Naive B cell (primary cell): ENCODE data around the gene DYNLT5. TPM values are rescaled to one million over a fixed set of nuclear protein-coding genes. Genes with fewer than 3 reads are reported as not detected.

Source experiments
- ATAC-seq, 2 donors: fragments of 150-1000 bp; cut with Tn5 transposase; 2 replicates each; pipeline ENCODE4 v1.10.0; 2021; ENCODE audit warnings: low read depth in 2 of 2, mild to moderate bottlenecking in 2 of 2, moderate library complexity in 2 of 2
- DNase-seq: peaks from one replicate; pipeline ENCODE4 v3.0.0; 2022
- H3K27ac Mint-ChIP-seq, 6 donors: one replicate each; pipeline ENCODE4 v1.8.0; 2020 to 2022; ENCODE audit warnings: mild to moderate bottlenecking in 6 of 6, mixed read lengths in 6 of 6, moderate library complexity in 5 of 6, inconsistent platforms in 2 of 6
- H3K27me3 Mint-ChIP-seq, 3 donors: one replicate each; pipeline ENCODE4 v1.8.0; 2021 to 2022; ENCODE audit warnings: mixed read lengths in 3 of 3, mild to moderate bottlenecking in 1 of 3
- H3K36me3 Mint-ChIP-seq, 2 donors: one replicate each; pipeline ENCODE4 v1.8.0; 2020 to 2022; ENCODE audit warnings: mixed read lengths in 2 of 2, inconsistent platforms in 1 of 2, mild to moderate bottlenecking in 1 of 2
- H3K4me1 Mint-ChIP-seq, 3 donors: one replicate each; pipeline ENCODE4 v1.8.0; 2020 to 2022; ENCODE audit warnings: mixed read lengths in 3 of 3, inconsistent platforms in 1 of 3, mild to moderate bottlenecking in 1 of 3, moderate library complexity in 1 of 3
- H3K4me3 Mint-ChIP-seq, 8 donors: one replicate each; pipeline ENCODE4 v1.8.0; 2020 to 2022; ENCODE audit warnings: mild to moderate bottlenecking in 8 of 8, mixed read lengths in 8 of 8, moderate library complexity in 8 of 8, inconsistent platforms in 2 of 8
- H3K9me3 Mint-ChIP-seq, 7 donors: one replicate each; pipeline ENCODE4 v1.8.0; 2020 to 2022; ENCODE audit warnings: mixed read lengths in 7 of 7, mild to moderate bottlenecking in 5 of 7, inconsistent platforms in 2 of 7, moderate library complexity in 1 of 7
- polyA plus RNA-seq, 6 donors: library from polyadenylated mRNA; unstranded; fragments of 300-500 nt; fragmentation: Illumina TruSeq; gene quantifications; one replicate each; pipeline ENCODE4 v1.2.3, GENCODE V29; 2021; ENCODE audit warnings: low read depth in 6 of 6

The DYNLT5 gene
- polyA plus RNA-seq, 6 donors from 2014 or later = not detected

DNA sequence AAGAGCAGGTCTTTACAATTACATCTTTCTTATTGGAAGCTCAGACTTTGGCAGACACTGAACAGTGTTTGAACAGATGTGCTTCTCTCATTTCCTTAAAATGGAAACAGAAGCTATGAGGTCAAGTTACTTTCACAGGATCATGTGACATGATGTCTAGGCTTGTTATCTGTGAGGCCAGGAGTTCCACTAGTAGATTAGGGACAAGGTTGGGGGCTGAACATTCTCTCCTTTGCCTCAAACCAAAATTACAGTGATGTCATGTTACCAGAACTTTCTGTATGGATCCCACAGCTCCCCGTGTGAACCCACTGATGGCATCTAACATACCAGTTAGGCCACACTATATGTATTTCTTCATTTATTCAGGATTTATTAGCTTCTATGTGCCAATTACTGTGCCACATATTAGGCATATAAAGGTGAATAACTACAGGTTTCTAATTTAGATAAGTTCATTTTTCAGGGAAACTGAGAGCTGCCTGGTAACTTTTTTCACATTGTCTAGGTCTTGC is 6.0 kb downstream of the DYNLT5 start:
- DNase-seq (peak; percentile 48), ATAC-seq (peak; percentile 93 to 95)
- peaks cover 8 to 10% (median 10%) of the 10 kb centered on the region in 3 donors for H3K4me1 Mint-ChIP-seq
- H3K27me3 Mint-ChIP-seq = peaks cover 1 to 12% (median 5%) of the 10 kb centered on the region in 3 donors
- no peak overlapping the region for H3K4me3 Mint-ChIP-seq
- no peaks in the 10 kb centered on the region for H3K9me3 Mint-ChIP-seq
- peak overlapping the region in 5 of 6 donors; percentile 4 to 57 (median 15) for H3K27ac Mint-ChIP-seq
- H3K36me3 Mint-ChIP-seq = no peaks in the 10 kb centered on the region

GRCh38 chr1:66760506-66760905 is 8.2 kb downstream of the DYNLT5 start:
- Mint-ChIP-seq H3K9me3 (no peaks in the 10 kb centered on the region), H3K27me3 (peaks cover 0 to 17% (median 0%) of the 10 kb centered on the region in 3 donors), H3K27ac (no peak overlapping the region), H3K4me3 (no peak overlapping the region), H3K4me1 (peaks cover 8 to 10% (median 10%) of the 10 kb centered on the region in 3 donors), H3K36me3 (no peaks in the 10 kb centered on the region)
- no peak for ATAC-seq
- DNase-seq = no peak

- Mint-ChIP-seq H3K4me1 (peaks cover 8 to 10% (median 10%) of the 10 kb centered on the region in 3 donors), H3K9me3 (no peaks in the 10 kb centered on the region), H3K36me3 (no peaks in the 10 kb centered on the region), H3K4me3 (no peak overlapping the region), H3K27me3 (peaks cover 0 to 17% (median 0%) of the 10 kb centered on the region in 3 donors), H3K27ac (no peak overlapping the region)
- DNase-seq (no peak), ATAC-seq (no peak)
These were observed 9.0 kb downstream of the DYNLT5 start for GRCh38 chr1:66761221-66761620.

DNA sequence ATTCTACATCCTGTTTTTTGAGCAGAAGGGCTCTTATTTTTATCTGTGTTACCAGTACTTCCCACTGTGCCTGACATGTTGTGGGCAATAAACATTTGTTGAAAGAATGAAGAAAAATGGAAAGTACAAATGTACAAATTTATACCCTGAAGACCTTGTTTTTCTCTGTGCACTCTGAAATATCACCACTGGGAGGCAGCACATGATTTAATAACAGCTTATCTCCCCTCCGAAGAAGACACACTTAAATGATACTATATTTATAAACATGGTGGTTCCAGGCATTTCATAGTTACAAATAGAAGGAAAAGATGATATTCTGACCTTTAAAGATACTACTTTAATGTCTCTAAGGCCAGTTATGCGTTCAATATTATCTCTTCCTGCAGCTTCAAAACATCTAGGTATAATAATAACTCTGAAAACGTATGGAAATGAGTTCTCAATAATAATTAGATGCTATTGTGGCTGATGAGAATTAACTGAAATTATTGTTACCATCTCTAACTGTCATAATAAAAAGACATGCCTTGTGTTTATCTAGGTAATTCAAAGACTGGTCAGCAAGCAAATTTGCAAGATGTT is 12.8 kb downstream of the DYNLT5 start:
- Mint-ChIP-seq H3K4me3 (no peak overlapping the region), H3K9me3 (no peaks in the 10 kb centered on the region), H3K27me3 (peaks cover 0 to 11% (median 0%) of the 10 kb centered on the region in 3 donors), H3K36me3 (no peaks in the 10 kb centered on the region), H3K4me1 (peaks cover 0 to 6% (median 0%) of the 10 kb centered on the region in 3 donors), H3K27ac (no peak overlapping the region)
- ATAC-seq = peak; percentile 47 to 57
- peak; percentile 27 for DNase-seq

GRCh38 chr1:66767626-66768025 is 15.4 kb downstream of the DYNLT5 start:
- no peaks in the 10 kb centered on the region for H3K36me3 Mint-ChIP-seq
- no peak overlapping the region for H3K4me3 Mint-ChIP-seq
- no peak for DNase-seq
- H3K27ac Mint-ChIP-seq = no peak overlapping the region
- H3K27me3 Mint-ChIP-seq = peaks cover 0 to 11% (median 0%) of the 10 kb centered on the region in 3 donors
- H3K4me1 Mint-ChIP-seq = peaks cover 0 to 6% (median 0%) of the 10 kb centered on the region in 3 donors
- ATAC-seq = no peak
- H3K9me3 Mint-ChIP-seq = no peaks in the 10 kb centered on the region

DNA sequence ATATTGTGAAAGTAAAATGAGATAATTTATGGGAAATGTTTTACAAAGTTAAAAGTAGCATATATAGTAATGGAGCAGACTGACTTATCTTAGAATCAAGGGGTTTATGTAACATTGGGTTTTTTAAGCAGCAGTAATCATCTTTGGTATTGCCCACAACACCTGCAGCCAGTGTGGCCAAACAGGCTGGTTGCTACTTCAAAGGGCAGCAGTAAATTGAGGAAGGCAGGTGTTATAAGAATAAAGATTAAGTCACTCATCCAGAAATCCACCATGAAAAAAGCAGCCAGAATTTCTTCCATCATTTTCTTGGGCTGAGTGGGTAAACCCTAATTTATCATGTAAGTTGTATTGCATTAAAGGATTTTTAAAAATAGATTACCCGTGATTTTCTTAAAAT is 16.7 kb downstream of the DYNLT5 start:
- Mint-ChIP-seq H3K36me3 (no peaks in the 10 kb centered on the region), H3K27ac (no peak overlapping the region), H3K4me1 (peaks cover 0 to 6% (median 0%) of the 10 kb centered on the region in 3 donors), H3K27me3 (peaks cover 0 to 4% (median 0%) of the 10 kb centered on the region in 3 donors), H3K4me3 (no peak overlapping the region), H3K9me3 (no peaks in the 10 kb centered on the region)
- ATAC-seq (no peak), DNase-seq (no peak)

DNA sequence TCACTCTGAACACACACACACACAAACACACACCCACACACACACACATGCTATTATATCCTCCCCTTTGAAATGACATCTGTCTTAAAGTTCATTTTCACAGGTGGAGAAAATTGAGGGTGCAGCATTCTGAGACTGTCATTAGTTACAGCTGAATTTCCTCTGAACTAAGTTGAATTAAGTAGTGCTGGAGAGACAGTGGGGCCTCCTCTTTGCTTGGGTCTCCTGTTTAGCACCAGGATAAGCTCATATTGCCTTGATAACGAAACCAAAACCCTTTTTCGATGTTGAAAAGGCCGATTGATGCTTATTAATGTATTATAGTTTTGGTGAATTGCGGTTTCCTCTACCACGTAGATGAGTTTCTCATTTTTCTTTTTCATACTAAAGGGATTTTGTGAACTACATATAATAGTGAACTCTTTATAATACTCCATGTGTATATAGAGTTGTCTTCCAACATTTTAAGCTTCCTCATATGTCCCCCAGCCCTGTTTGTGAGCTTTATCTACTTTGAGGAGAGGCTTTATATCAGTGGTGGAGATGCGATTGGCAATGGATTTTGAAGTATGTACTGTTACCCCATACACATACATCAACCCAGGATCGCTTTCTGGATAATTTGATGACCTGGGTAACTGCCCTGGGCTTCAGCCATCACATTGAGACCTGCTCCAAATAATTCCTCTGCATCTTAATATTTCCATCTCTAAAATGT is 17.4 kb downstream of the DYNLT5 start:
- Mint-ChIP-seq H3K4me3 (no peak overlapping the region), H3K9me3 (no peaks in the 10 kb centered on the region), H3K27ac (no peak overlapping the region), H3K36me3 (no peaks in the 10 kb centered on the region), H3K27me3 (no peaks in the 10 kb centered on the region), H3K4me1 (peaks cover 0 to 6% (median 0%) of the 10 kb centered on the region in 3 donors)
- ATAC-seq (no peak), DNase-seq (no peak)

GRCh38 chr1:66770240-66770639 is 18.0 kb downstream of the DYNLT5 start:
- no peak for ATAC-seq
- no peak overlapping the region for H3K27ac Mint-ChIP-seq
- DNase-seq = no peak
- no peaks in the 10 kb centered on the region for H3K36me3 Mint-ChIP-seq
- H3K4me1 Mint-ChIP-seq = peaks cover 0 to 6% (median 0%) of the 10 kb centered on the region in 3 donors
- H3K9me3 Mint-ChIP-seq = no peaks in the 10 kb centered on the region
- H3K27me3 Mint-ChIP-seq = peaks cover 0 to 2% (median 0%) of the 10 kb centered on the region in 3 donors
- H3K4me3 Mint-ChIP-seq = no peak overlapping the region

DNA sequence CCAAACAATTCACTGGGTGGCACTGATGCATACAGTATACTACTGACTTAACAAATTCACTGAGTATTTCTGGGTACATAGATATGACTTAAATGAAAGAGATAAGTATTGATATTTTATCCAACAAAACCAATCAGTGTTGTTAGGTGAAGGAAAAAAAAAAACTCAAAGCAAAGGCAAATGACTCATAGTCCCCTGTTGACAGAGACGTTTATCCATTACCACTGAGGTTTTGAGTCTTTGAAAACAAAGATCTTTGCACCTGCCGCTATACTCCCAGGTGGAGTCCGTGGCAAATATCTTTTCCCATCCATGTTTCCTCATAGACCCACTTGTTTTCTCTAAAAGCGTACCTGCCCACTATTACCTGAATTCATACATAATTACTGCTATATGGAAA is 18.4 kb downstream of the DYNLT5 start:
- Mint-ChIP-seq H3K4me3 (no peak overlapping the region), H3K36me3 (no peaks in the 10 kb centered on the region), H3K9me3 (no peaks in the 10 kb centered on the region), H3K27ac (no peak overlapping the region), H3K4me1 (peaks cover 0 to 6% (median 0%) of the 10 kb centered on the region in 3 donors), H3K27me3 (peaks cover 0 to 7% (median 4%) of the 10 kb centered on the region in 3 donors)
- no peak for ATAC-seq
- DNase-seq = no peak

DNA sequence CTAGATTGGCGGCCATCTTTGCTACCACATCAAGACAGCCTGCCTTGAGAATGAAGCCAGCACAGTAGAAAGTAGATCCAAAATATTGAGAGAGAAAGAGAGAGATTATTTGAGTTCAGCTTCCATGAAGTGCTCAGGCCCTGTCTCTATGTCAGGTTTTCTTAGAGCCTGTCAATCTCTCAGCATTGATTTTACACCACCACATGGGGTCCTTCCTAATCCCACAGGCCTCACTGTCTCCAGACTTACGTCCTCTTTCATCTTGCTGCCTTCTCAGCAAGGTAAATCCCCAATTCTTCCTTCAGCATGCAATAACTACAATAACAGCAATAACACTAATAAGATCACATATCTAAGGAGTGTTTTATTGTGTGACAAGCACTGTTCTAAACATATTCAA is 21.0 kb downstream of the DYNLT5 start:
- no peaks in the 10 kb centered on the region for H3K9me3 Mint-ChIP-seq

GRCh38 chr1:66774438-66774837 is 22.2 kb downstream of the DYNLT5 start:
- peaks cover 0 to 14% (median 6%) of the 10 kb centered on the region in 3 donors for H3K27me3 Mint-ChIP-seq
- DNase-seq (no peak), ATAC-seq (no peak)

More for the DNA sequence above, 21.0 kb downstream of the DYNLT5 start:
- Mint-ChIP-seq H3K27ac (peak overlapping the region in 1 of 6 donors; percentile 54), H3K36me3 (no peaks in the 10 kb centered on the region), H3K4me3 (no peak overlapping the region), H3K4me1 (peaks cover 0 to 6% (median 0%) of the 10 kb centered on the region in 3 donors), H3K27me3 (peaks cover 0 to 10% (median 6%) of the 10 kb centered on the region in 3 donors)
- no peak for ATAC-seq
- no peak for DNase-seq

GRCh38 chr1:66775646-66776045 is 23.4 kb downstream of the DYNLT5 start:
- Mint-ChIP-seq H3K27me3 (peaks cover 0 to 19% (median 14%) of the 10 kb centered on the region in 3 donors), H3K36me3 (peaks cover 0 to 8% of the 10 kb centered on the region in 2 donors), H3K27ac (no peak overlapping the region), H3K9me3 (peaks cover 0 to 4% (median 2%) of the 10 kb centered on the region in 7 donors), H3K4me3 (no peak overlapping the region), H3K4me1 (peaks cover 0 to 6% (median 5%) of the 10 kb centered on the region in 3 donors)
- no peak for ATAC-seq
- no peak for DNase-seq

More at GRCh38 chr1:66774438-66774837, 22.2 kb downstream of the DYNLT5 start:
- peaks cover 0 to 3% (median 2%) of the 10 kb centered on the region in 3 donors for H3K4me1 Mint-ChIP-seq
- H3K27ac Mint-ChIP-seq = no peak overlapping the region
- H3K36me3 Mint-ChIP-seq = no peaks in the 10 kb centered on the region
- H3K4me3 Mint-ChIP-seq = no peak overlapping the region
- no peaks in the 10 kb centered on the region for H3K9me3 Mint-ChIP-seq

GRCh38 chr1:66777831-66778230 is 25.6 kb downstream of the DYNLT5 start:
- Mint-ChIP-seq H3K27ac (no peak overlapping the region), H3K36me3 (peaks cover 0 to 8% of the 10 kb centered on the region in 2 donors), H3K4me1 (peaks cover 0 to 6% (median 5%) of the 10 kb centered on the region in 3 donors), H3K27me3 (peaks cover 0 to 19% (median 14%) of the 10 kb centered on the region in 3 donors), H3K9me3 (peaks cover 0 to 8% (median 2%) of the 10 kb centered on the region in 7 donors), H3K4me3 (no peak overlapping the region)
- ATAC-seq (no peak), DNase-seq (no peak)
